ENCODE measurements around the gene ZNF823.

ZNF823 gene

GRCh38 chr19:11737964-11738745, 591 bp downstream of the ZNF823 start:
- DNase-seq (ENCODE audit: low spot score), result peak; percentile 13

- DNase-seq (ENCODE audit: low spot score), result no peak
Measured at GRCh38 chr19:11736696-11737095, 2.0 kb downstream of the ZNF823 start.

GRCh38 chr19:11735375-11735774, 3.4 kb downstream of the ZNF823 start:
- no peak for DNase-seq (ENCODE audit: low spot score)

GRCh38 chr19:11729586-11729985, 9.2 kb downstream of the ZNF823 start:
- no peak for DNase-seq (ENCODE audit: low spot score)

GRCh38 chr19:11722414-11722813, 16.3 kb downstream of the ZNF823 start:
- DNase-seq (ENCODE audit: low spot score), result no peak

- DNase-seq (ENCODE audit: low spot score), result no peak
Measured at GRCh38 chr19:11721681-11722080, 17.1 kb downstream of the ZNF823 start.

GRCh38 chr19:11710313-11710712, 28.4 kb downstream of the ZNF823 start:
- DNase-seq (ENCODE audit: low spot score), result no peak

GRCh38 chr19:11708457-11708856, 30.3 kb downstream of the ZNF823 start:
- DNase-seq (ENCODE audit: low spot score), result no peak

- no peak for DNase-seq (ENCODE audit: low spot score)
Measured at GRCh38 chr19:11705474-11705873, 33.3 kb downstream of the ZNF823 start.

- no peak for DNase-seq (ENCODE audit: low spot score)
Measured at GRCh38 chr19:11704626-11705025, 34.1 kb downstream of the ZNF823 start.

GRCh38 chr19:11699931-11700794, 38.6 kb downstream of the ZNF823 start:
- DNase-seq (ENCODE audit: low spot score), result peak; percentile 27

GRCh38 chr19:11698231-11698630, 40.5 kb downstream of the ZNF823 start:
- DNase-seq (ENCODE audit: low spot score), result no peak

- no peak for DNase-seq (ENCODE audit: low spot score)
Measured at GRCh38 chr19:11697284-11697855, 41.4 kb downstream of the ZNF823 start.

GRCh38 chr19:11694533-11695439, 44.0 kb downstream of the ZNF823 start:
- DNase-seq (ENCODE audit: low spot score), result peak; percentile 74

GRCh38 chr19:11693505-11694499, 44.9 kb downstream of the ZNF823 start:
- no peak for DNase-seq (ENCODE audit: low spot score)

GRCh38 chr19:11692127-11692790, 46.5 kb downstream of the ZNF823 start:
- no peak for DNase-seq (ENCODE audit: low spot score)

- DNase-seq (ENCODE audit: low spot score), result no peak
Measured at GRCh38 chr19:11685676-11686650, 52.8 kb downstream of the ZNF823 start.

GRCh38 chr19:11684987-11685675, 53.6 kb downstream of the ZNF823 start:
- DNase-seq (ENCODE audit: low spot score), result no peak
